GM19023 (cell line): ENCODE results near the gene TTLL7.

Experiments used
- ATAC-seq: cut with Tn5 transposase; IDR thresholded peaks from one replicate; pipeline ENCODE4 v1.9.1; 2021; ENCODE audit warnings: mild to moderate bottlenecking, moderate library complexity; ENCODE audit not compliant: unreplicated experiment

Gene TTLL7

GRCh38 chr1:83998498-83999315 is at the start of gene TTLL7:
TSS of gene TTLL7 (minus strand) at chr1:83999132. CDS start at chr1:83952211, 46,921 bp downstream.
- ATAC-seq, result peak; percentile 93

GRCh38 chr1:84042461-84042860 is 43.5 kb upstream of the TTLL7 start:
- ATAC-seq, result no peak

GRCh38 chr1:84037758-84038611 is 39.1 kb upstream of the TTLL7 start:
- ATAC-seq, result no peak

- ATAC-seq, result no peak
Observed at GRCh38 chr1:84031802-84032327, 32.9 kb upstream of the TTLL7 start.

- ATAC-seq, result no peak
Observed at GRCh38 chr1:84027368-84027767, 28.4 kb upstream of the TTLL7 start.

- no peak for ATAC-seq
Observed at GRCh38 chr1:84025966-84026365, 27.0 kb upstream of the TTLL7 start.

GRCh38 chr1:84021822-84022221 is 22.9 kb upstream of the TTLL7 start:
- no peak for ATAC-seq

GRCh38 chr1:84020151-84020550 is 21.2 kb upstream of the TTLL7 start:
- ATAC-seq, result no peak

GRCh38 chr1:84019217-84019616 is 20.3 kb upstream of the TTLL7 start:
- ATAC-seq, result no peak

GRCh38 chr1:84013708-84014107 is 14.8 kb upstream of the TTLL7 start:
- ATAC-seq, result no peak

GRCh38 chr1:84012018-84012417 is 13.1 kb upstream of the TTLL7 start:
- no peak for ATAC-seq

GRCh38 chr1:84010136-84010535 is 11.2 kb upstream of the TTLL7 start:
- no peak for ATAC-seq

GRCh38 chr1:84008631-84009030 is 9.7 kb upstream of the TTLL7 start:
- no peak for ATAC-seq

GRCh38 chr1:84006591-84006990 is 7.7 kb upstream of the TTLL7 start:
- ATAC-seq, result no peak

- no peak for ATAC-seq
Observed at GRCh38 chr1:84001501-84001900, 2.6 kb upstream of the TTLL7 start.

GRCh38 chr1:84000954-84001495 is 2.1 kb upstream of the TTLL7 start:
- no peak for ATAC-seq

- no peak for ATAC-seq
Observed at GRCh38 chr1:84000196-84000885, 1.4 kb upstream of the TTLL7 start.

GRCh38 chr1:83999316-83999819 is 436 bp upstream of the TTLL7 start:
- ATAC-seq, result peak; percentile 83

GRCh38 chr1:83998205-83998497 is 781 bp downstream of the TTLL7 start:
- ATAC-seq, result no peak

- ATAC-seq, result no peak
Observed at GRCh38 chr1:83997631-83998030, 1.3 kb downstream of the TTLL7 start.

GRCh38 chr1:83996621-83997020 is 2.3 kb downstream of the TTLL7 start:
- ATAC-seq, result no peak
